ENCODE results near the gene SPRED2.

The SPRED2 gene

DNA sequence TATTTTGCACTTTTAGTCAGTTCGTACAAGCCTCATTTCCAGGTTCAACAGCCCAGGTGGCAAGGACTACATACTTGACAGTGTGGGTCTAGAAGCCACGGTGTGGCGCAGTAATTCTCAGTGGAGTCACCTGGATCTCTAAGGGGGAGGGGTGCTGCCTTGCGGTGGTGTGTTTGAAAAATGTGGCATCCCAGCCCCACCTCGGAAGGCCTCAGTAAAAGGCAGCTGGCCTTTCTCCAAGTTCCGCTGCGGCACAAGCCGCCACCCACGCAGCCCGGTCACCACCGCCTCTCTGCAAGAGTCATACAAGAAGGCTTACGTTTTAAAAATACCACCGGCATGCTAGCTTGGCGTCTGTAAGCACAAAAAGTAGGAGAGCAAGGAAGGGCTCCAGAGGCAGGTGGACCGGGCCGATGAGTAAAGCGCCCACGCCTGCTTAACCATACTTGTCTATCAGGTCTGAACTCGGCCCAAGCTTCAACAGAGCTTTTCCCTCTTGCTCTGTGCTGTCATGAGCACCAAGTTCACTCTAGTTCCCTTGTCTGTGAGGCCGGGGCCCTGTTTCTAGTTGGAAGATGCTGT is 49.5 kb downstream of the SPRED2 start:
- DNase-seq = peak; percentile 89

GRCh38 chr2:65382323-65382722 is 50.1 kb downstream of the SPRED2 start:
- DNase-seq = no peak

GRCh38 chr2:65381607-65382051 is 50.8 kb downstream of the SPRED2 start:
- no peak for DNase-seq

- DNase-seq = no peak
Measured at GRCh38 chr2:65380255-65380654, 52.1 kb downstream of the SPRED2 start.

- DNase-seq = no peak
Measured at GRCh38 chr2:65379721-65380171, 52.7 kb downstream of the SPRED2 start.

DNA sequence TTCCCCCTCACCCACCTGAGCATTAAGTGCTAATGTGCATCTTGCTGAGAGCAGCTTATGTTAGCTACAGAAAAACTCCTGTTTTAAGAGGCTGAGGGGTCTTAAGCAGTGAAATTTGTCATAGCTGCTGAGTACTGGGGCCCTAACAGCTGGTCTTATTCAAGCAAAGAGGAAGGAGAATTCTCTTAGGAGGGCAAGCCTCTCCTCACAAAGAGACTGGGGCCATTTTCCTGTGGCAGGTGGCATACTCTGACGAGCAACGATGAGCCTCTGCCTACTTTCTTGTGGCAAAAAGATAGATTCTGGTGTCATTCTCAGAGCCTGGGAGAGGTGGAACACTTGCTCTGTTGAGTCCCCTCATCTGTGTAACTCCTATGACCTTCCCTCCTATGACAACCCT is 53.2 kb downstream of the SPRED2 start:
- no peak for DNase-seq

- DNase-seq = no peak
Measured at GRCh38 chr2:65378290-65378689, 54.1 kb downstream of the SPRED2 start.

DNA sequence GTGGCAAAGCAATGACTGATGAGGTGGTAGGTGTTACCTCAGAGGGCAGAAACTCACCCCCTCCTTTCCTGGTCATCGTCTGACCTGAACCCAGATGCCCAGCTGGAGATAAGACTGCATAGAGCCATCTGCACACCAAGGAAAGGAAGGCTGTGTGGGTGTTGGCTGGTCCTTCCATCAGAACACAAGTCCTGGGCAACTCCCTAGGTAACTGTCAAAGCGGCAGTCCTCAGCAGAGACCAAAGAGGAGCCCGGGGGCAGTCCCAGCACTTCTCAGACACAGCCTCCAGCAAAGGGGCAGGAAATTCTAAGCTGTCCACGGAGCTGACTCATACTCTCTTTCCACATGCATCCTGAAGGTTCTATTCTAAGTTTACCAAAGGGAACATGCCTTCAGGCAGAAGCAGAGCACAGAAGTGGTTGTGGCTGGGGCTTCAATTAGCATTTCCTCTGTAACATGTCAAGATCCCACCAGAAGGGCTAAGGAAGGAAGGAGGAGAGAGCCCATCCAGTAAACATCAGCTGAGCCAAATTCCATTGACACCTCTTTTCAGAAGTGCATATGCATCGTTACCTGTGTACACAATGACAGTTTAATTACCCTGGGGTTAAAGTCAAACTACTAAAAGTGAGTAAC is 54.7 kb downstream of the SPRED2 start:
- DNase-seq = peak; percentile 82

DNA sequence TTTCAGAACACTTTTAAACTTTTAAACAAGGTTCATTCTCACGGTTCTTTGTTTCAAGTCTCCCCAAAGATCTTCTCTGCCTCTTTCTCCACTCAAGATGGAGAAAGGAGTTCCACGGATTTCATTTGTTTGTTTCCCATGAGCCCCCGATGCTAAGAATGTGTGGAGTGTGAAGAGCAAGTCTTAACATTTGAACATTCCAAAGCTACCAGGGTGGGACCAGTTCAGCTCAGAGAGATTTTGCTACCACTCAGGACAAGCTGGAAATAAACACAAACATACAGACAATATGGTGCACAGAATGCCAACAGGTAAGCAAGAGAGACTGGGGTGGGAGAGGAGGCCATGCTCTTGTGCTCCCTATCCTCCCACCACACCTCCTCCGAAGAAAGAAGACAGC is 56.7 kb downstream of the SPRED2 start:
- no peak for DNase-seq

DNA sequence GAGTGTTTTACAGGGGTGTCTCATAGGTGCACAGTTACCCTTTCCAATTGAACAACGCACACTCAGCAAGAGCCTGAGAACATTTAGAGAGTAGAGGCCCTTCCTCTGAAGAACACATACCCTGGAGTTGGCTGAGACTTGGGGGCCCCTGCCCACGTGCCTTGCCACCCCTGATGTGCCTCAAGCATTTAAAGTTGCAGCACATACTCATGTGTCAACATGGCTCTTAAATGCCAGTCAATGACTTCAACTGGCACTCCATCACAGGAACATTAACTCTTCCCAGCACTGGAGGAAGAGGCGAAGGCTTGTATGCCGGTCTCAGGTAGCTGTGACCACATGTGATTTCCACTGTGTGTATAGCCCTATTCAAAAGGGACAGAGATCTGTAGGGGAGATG is 57.4 kb downstream of the SPRED2 start:
- no peak for DNase-seq

- no peak for DNase-seq
Measured at GRCh38 chr2:65374575-65374974, 57.8 kb downstream of the SPRED2 start.

DNA sequence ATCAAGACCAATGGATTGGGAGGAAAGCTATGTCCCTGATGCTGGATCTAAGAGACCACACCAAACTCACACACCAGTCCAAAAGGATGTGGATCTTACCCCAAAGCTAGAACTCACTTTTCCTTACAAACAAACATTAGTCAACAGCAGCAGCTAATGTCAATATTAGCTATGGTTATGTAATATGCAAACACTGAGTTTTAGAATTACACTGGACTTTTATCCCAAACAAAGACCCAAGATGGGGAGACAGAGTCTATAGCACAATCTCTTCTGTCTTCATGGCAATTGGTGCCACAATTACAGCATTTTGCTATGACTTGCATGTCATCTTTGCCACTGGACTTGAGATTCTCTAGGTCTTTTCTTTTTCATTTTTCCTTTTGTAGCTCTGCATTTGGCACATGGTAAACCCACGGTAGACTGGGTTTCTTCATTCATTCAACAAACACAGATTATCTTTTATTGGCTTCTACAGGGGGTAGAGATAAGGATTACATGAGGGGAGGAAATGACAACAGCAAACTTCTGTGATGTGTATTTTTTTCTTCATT is 59.0 kb downstream of the SPRED2 start:
- no peak for DNase-seq

DNA sequence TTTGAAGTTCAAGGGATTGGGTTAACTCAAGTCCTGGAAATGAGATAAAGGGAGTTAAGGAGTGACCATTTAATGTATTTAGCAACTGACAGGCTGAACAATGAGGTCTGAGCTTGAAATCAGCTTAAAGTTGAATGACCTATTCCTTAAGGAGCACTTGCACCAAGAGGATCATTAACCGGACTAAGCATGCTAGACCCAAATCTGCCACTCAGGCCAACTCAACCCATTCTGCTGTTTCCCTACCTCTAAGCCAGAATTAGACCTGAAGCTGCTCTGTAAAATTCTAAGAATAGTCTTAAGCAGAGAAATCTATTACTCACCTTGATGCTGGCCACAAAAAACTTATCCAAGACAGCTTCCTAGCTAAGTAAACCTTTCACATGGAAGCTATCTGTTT is 59.8 kb downstream of the SPRED2 start:
- no peak for DNase-seq

GRCh38 chr2:65371074-65371434 is 61.3 kb downstream of the SPRED2 start:
- DNase-seq = no peak

DNA sequence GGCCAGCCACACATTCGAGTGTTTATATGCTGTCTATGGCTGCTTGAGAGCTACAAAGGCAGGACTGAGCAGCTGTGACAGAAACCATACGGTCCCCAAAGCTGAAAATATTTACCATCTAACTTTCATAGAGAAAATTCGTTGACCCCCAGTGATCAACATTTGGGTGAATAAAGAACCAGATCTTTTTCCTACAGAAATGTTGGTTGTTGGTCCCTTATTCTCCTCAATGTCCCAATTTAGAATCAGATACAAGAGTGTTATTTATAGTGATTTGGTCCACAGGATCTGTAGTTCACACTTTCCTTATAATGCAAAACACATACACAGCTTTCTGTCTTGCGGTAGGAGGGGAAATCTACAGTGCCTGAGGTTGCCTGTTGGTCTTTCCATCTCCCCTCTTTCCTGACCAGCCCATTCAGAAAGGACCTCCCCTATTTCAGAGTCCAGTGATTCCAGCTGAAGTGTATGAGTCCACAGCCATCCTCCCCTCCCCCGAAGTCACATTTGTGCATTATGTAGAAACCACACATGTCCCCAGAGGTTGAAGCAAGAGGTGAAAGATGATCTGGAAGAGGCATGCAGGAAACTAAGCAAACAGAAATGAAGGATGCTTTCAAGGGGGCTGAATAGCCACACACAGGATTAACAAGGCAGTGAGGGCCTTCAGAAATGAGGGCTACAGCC is 61.9 kb downstream of the SPRED2 start:
- DNase-seq = peak; percentile 80

GRCh38 chr2:65369980-65370379 is 62.4 kb downstream of the SPRED2 start:
- no peak for DNase-seq

GRCh38 chr2:65369574-65369973 is 62.8 kb downstream of the SPRED2 start:
- DNase-seq = no peak

DNA sequence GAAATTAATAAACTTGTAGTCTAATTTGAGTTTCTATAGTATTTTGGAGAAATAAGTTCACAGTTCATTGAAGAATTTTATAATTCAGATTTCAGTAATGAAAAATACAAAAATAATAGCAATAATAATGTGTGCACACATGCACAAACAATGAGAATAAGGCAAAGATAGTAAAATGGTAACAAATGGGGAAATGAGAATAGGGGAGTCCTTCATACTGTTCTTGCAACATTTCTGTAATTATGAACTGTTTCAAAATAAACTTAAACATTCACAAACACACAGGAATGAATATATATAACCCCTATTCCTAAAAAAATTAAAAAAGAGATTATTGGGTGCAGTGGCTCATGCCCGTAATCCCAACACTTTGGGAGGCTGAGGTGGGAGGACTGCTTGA is 63.9 kb downstream of the SPRED2 start:
- no peak for DNase-seq

GRCh38 chr2:65367524-65367923 is 64.9 kb downstream of the SPRED2 start:
- DNase-seq = peak; percentile 97

GRCh38 chr2:65366595-65367125 is 65.7 kb downstream of the SPRED2 start:
- peak; percentile 98 for DNase-seq

DNA sequence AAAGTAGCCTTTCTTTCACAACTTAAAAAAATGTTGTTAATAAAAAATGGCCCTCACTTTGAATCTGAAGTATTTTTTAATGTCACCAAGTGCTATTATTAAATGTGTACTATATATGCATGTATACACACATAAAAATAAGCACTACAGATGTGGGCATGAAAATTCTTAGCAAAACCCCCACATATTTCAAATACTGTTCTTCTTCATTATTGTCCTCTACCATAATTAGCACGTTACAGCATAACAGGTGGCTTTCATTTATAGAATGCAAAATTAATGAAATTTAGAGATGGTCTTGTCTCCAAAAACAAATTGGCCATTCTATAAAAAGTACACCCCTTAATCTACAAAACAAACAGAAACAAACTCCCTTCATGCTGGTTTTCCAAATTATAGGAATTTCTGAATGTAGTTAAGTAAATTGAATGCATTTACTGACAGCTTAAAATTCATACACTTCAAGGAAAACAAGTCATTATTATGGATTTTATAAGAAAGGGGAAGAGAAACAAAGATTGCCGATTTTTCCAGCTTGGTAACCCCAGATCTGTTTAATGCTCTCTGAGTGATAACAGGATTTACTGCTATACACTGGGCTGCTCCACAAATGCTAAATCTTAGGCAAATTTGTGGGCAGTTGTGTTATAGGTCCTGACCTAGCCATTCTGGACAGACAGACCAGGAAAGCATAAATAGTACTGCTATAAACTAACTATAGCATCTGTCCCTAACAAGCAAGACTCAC is 67.2 kb downstream of the SPRED2 start:
- no peak for DNase-seq

- DNase-seq = no peak
Measured at GRCh38 chr2:65363879-65364666, 68.3 kb downstream of the SPRED2 start.

Data from fibroblast of skin of right biceps (primary cell).